ENCODE measurements around the gene STAU1.
"Not testable (repeated sequence)": the region's sequence is repeated elsewhere in the genome, so short reads cannot be mapped to it uniquely, and the experiment has no call there.

- TF ChIP-seq, protein P1, sequence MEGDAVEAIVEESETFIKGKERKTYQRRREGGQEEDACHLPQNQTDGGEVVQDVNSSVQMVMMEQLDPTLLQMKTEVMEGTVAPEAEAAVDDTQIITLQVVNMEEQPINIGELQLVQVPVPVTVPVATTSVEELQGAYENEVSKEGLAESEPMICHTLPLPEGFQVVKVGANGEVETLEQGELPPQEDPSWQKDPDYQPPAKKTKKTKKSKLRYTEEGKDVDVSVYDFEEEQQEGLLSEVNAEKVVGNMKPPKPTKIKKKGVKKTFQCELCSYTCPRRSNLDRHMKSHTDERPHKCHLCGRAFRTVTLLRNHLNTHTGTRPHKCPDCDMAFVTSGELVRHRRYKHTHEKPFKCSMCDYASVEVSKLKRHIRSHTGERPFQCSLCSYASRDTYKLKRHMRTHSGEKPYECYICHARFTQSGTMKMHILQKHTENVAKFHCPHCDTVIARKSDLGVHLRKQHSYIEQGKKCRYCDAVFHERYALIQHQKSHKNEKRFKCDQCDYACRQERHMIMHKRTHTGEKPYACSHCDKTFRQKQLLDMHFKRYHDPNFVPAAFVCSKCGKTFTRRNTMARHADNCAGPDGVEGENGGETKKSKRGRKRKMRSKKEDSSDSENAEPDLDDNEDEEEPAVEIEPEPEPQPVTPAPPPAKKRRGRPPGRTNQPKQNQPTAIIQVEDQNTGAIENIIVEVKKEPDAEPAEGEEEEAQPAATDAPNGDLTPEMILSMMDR (IDR thresholded peaks at IDR 0.05): not testable (repeated sequence)
- not testable (repeated sequence) for TF ChIP-seq POLR2A (IDR thresholded peaks at IDR 0.05)
Observed at GRCh38 chr20:49134797-49135196, 53.3 kb downstream of the STAU1 start.
